Mesenchymal stem cell (in vitro differentiated cells and primary cell): ENCODE measurements around the gene GLOD5. TPM values are rescaled to one million over a fixed set of nuclear protein-coding genes. Genes with fewer than 3 reads are reported as not detected.

ENCODE experiments used
- small RNA-seq: library from polyadenylated mRNA; stranded (forward); fragments of <200 nt; extraction: miRNeasy Mini kit (QIAGEN cat#:217004); gene quantifications from one replicate; pipeline ENCODE3, GENCODE V24; 2013; ENCODE audit warnings: low read depth

GLOD5 gene

Small RNAs within 50 kb of the gene (small RNA-seq; reads per million reads assigned to genes)
- gene RNU6-1056P (not detected), gene RNU6-29P (not detected)
